Lower leg skin (tissue), 4 donors: Measurements from ENCODE around the gene MAP4K5. TPM values are rescaled to one million over a fixed set of nuclear protein-coding genes. Genes with fewer than 3 reads are reported as not detected.

ENCODE experiments used
- DNase-seq, 2 donors: peaks; one replicate each; pipeline ENCODE4 v3.0.0-alpha.2; 2019; ENCODE audit warnings: low spot score in 2 of 2
- H3K4me3 ChIP-seq: fragments of 200-600 bp; sonication (generic); 2 replicates; pipeline ENCODE4 v1.5.1; 2017; ENCODE audit warnings: mild to moderate bottlenecking, low read depth; ENCODE audit not compliant: poor library complexity, severe bottlenecking
- POLR2A ChIP-seq, 2 donors: fragments of 450-650 bp; IDR thresholded peaks; one replicate each; pipeline ENCODE4 v1.6.1; 2016 to 2017; ENCODE audit warnings: antibody characterized with exemption in 2 of 2, mild to moderate bottlenecking in 1 of 2, moderate library complexity in 1 of 2
- WGBS, 2 donors: methylation state at CpG; one replicate each; pipeline ENCODE4 v1.1.5; 2018; 5-methylcytosine and 5-hydroxymethylcytosine counted together
- intact Hi-C: fragments of 100-400 bp; cut with DNase I; formaldehyde crosslinking; loops from one replicate; pipeline ENCODE4 v1.15.0; 2023; ENCODE audit warnings: low total_unique reads
- total RNA-seq, 4 donors: library from RNA; depleted of rRNA; stranded (reverse); fragments of >200 nt; gene quantifications; one replicate each; pipeline ENCODE4 v1.1.0, GENCODE V29; 2016
- TF ChIP-seq, protein P1 (sequence below), 3 donors: fragments of 450-650 bp; IDR thresholded peaks; one replicate each; pipeline ENCODE4 v1.5.1; 2016; ENCODE audit warnings: antibody characterized with exemption in 3 of 3, mild to moderate bottlenecking in 3 of 3, moderate library complexity in 2 of 3

The MAP4K5 gene
- total RNA-seq, 4 donors from 2014 or later: 119 to 292 (median 218) TPM

DNA sequence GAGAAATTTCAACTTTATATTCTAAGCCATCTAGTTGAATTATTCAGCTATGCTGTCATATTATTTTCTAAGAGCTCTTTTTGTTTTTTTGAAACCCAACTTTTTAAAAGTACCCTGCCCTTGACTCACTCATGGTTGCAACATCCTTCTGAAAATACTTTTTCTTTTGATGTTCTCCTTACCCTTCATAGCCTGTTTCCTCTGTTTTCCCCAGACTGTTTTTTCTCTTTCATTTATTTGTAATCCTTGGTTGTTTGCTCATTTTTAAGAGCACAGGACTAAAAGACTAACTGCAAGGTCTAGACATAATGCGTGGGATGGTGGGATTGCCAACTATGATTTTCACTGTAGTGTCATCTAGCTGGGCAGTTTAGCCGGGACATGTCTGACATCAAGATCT lies 114.5 kb downstream of the MAP4K5 start:
- no peak for TF ChIP-seq POLR2A (IDR thresholded peaks at IDR 0.05)
- TF ChIP-seq, protein P1, sequence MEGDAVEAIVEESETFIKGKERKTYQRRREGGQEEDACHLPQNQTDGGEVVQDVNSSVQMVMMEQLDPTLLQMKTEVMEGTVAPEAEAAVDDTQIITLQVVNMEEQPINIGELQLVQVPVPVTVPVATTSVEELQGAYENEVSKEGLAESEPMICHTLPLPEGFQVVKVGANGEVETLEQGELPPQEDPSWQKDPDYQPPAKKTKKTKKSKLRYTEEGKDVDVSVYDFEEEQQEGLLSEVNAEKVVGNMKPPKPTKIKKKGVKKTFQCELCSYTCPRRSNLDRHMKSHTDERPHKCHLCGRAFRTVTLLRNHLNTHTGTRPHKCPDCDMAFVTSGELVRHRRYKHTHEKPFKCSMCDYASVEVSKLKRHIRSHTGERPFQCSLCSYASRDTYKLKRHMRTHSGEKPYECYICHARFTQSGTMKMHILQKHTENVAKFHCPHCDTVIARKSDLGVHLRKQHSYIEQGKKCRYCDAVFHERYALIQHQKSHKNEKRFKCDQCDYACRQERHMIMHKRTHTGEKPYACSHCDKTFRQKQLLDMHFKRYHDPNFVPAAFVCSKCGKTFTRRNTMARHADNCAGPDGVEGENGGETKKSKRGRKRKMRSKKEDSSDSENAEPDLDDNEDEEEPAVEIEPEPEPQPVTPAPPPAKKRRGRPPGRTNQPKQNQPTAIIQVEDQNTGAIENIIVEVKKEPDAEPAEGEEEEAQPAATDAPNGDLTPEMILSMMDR (IDR thresholded peaks at IDR 0.05): no peak
- 91 to 98% methylated on average over 2 of the region's 2 CpGs for WGBS, 2 donors
- H3K4me3 ChIP-seq: no peak overlapping the region
- no peak for DNase-seq
- intact Hi-C loops: no loop called here

DNA sequence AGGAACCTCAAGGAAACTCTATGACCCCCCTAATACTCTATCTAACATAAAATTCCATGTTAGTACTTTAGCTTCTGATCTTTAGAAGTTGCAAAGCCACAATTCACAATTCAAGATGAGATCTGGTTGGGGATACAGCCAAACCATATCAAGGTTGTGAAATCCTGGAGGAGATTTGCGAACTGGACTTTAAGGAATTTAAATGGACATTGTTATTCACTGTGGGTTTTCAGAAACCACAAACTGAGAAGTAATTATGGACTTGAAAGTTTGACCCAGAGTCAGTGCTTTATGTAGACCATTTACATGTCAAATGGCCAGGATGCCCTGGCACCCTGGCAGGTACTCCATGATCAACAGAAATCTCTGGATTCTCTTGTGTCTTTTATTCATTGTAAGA lies 121.4 kb downstream of the MAP4K5 start:
- 72 to 73% methylated on average over 1 of the region's 1 CpG for WGBS, 2 donors
- TF ChIP-seq POLR2A (IDR thresholded peaks at IDR 0.05): no peak
- TF ChIP-seq, protein P1 (IDR thresholded peaks at IDR 0.05): no peak
- intact Hi-C loops: no loop called here
- DNase-seq: no peak
- H3K4me3 ChIP-seq: no peak overlapping the region

GRCh38 chr14:50410071-50410470 lies 122.3 kb downstream of the MAP4K5 start:
- DNase-seq: no peak
- TF ChIP-seq, protein P1 (IDR thresholded peaks at IDR 0.05): no peak
- no peak for TF ChIP-seq POLR2A (IDR thresholded peaks at IDR 0.05)
- intact Hi-C loops: no loop called here
- WGBS, 2 donors: 65% methylated on average over 3 of the region's 3 CpGs
- H3K4me3 ChIP-seq: no peak overlapping the region

DNA sequence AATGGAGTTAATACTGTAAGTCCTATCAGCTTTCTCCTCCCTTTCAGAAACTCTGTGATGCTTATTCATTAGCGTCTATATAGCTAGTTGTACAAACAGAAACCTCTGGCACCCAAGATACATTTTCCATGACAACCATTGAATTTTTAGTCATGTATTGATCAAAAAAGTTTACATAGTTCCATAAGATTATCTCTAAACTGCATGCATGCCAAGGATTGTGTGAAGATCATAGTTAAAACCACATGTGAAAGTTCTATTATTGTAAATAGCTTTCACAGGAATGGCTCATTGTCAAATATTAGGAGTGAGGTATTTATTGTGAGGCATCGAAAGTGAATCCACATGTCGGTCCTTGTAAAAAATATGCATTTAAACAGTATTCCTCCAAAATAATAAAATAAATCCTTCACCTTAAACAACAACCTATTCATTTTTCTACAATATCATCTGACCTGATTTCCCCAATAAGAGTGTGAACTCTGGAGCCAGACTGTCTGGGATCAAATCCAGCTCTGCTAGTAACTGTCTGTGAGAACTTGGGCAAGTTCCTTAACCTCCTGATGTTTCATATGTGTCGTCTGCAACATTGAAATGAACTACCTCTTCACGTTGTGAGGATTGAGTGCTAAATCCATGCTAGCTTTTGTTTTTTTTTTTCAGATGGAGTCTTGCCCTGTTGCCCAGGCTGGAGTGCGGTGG lies 125.1 kb downstream of the MAP4K5 start:
- intact Hi-C loops: no loop called here
- WGBS, 2 donors: 57 to 60% methylated on average over 6 of the region's 6 CpGs
- no peak overlapping the region for H3K4me3 ChIP-seq
- no peak for DNase-seq
- TF ChIP-seq, protein P1 (IDR thresholded peaks at IDR 0.05): no peak
- no peak for TF ChIP-seq POLR2A (IDR thresholded peaks at IDR 0.05)

DNA sequence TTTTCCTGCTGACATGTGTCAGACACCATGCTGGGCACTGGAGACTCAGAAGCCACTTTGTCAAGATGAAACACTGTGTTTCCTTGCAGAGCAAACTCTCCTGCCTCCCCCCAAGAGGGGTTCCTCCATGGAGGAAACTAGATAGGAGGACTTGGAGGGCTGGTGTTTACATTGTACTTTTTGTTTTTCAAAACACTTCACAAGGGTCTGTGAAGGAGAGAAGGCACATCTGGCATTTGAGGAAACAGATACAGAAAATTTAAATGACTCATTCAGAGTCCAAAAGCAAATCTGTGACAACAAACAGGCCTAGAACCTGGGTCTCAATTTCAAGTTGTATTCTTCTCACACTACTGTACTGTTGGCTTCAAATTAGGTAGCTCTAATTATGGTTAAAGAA lies 128.9 kb downstream of the MAP4K5 start:
- no peak for DNase-seq

More for the DNA sequence above, 128.9 kb downstream of the MAP4K5 start:
- intact Hi-C loops: no loop called here
- no peak for TF ChIP-seq POLR2A (IDR thresholded peaks at IDR 0.05)
- TF ChIP-seq, protein P1 (IDR thresholded peaks at IDR 0.05): no peak
- H3K4me3 ChIP-seq: no peak overlapping the region
